K562 (cell line): Measurements from ENCODE around the gene HDHD3. TPM values are rescaled to one million over a fixed set of nuclear protein-coding genes. Genes with fewer than 3 reads are reported as not detected.
A peak's percentile ranks its signal among the peaks of the same experiment; 100 is the strongest.

Source experiments
- BMI1 ChIP-seq: fragments of 150-350 bp; IDR thresholded peaks from 2 replicates; pipeline ENCODE4 v1.6.1; 2014; ENCODE audit warnings: low read length
- MBD1 ChIP-seq: fragments of 250-450 bp; sonication (Bioruptor Pico); IDR thresholded peaks from 2 replicates; pipeline ENCODE4 v1.8.0; 2022; ENCODE audit warnings: inconsistent platforms
- SLC30A9 ChIP-seq: fragments of 250-450 bp; sonication (Bioruptor Pico); IDR thresholded peaks from 2 replicates; pipeline ENCODE4 v1.8.0; 2022; ENCODE audit warnings: mild to moderate bottlenecking, moderate library complexity
- SMAD2 ChIP-seq: fragments of 150-350 bp; IDR thresholded peaks from 2 replicates; pipeline ENCODE4 v1.6.1; 2014; ENCODE audit warnings: low read depth, mild to moderate bottlenecking, low read length
- STAT5A ChIP-seq: IDR thresholded peaks from 2 replicates; pipeline ENCODE4 v1.6.1; 2012; ENCODE audit warnings: low read length, inconsistent platforms, borderline replicate concordance
- ZBTB49 ChIP-seq: sonication (generic); formaldehyde crosslinking; IDR thresholded peaks from 2 replicates; pipeline ENCODE4 v1.8.0; 2022; ENCODE audit warnings: missing genetic modification reagents, mild to moderate bottlenecking, borderline replicate concordance
- ZNF224 ChIP-seq: sonication (generic); formaldehyde crosslinking; IDR thresholded peaks from 2 replicates; pipeline ENCODE4 v1.8.0; 2022; ENCODE audit warnings: mild to moderate bottlenecking, missing genetic modification reagents
- ZNF263 ChIP-seq: sonication (generic); formaldehyde crosslinking; IDR thresholded peaks from 2 replicates; pipeline ENCODE4 v1.8.0; 2022; ENCODE audit warnings: mild to moderate bottlenecking, missing genetic modification reagents, borderline replicate concordance
- ZNF780A ChIP-seq: fragments of 250-450 bp; sonication (Bioruptor Pico); IDR thresholded peaks from 2 replicates; pipeline ENCODE4 v1.5.0; 2021; ENCODE audit warnings: mild to moderate bottlenecking
- polyA plus RNA-seq, 8 experiments: library from polyadenylated mRNA; depleted of rRNA in 4 of 8; stranded (reverse) in 5 of 8; unstranded in 3 of 8; fragments of >200 nt; fragmentation: Nextera tagmentation in 2 of 8; fragmentation: Illumina TruSeq in 1 of 8; extraction: Ambion mirVana in 2 of 8; extraction: Trizol in 1 of 8; gene quantifications; 2 replicates each; pipeline versions ENCODE4 v1.2.1 to v1.2.3, GENCODE V29; 2011 to 2014; ENCODE audit warnings: inconsistent platforms in 1 of 8, missing spikeins in 1 of 8
- total RNA-seq, 7 experiments: library from RNA; depleted of rRNA in 6 of 7; stranded (reverse); fragments of >200 nt in 6 of 7; fragmentation: Illumina TruSeq in 2 of 7; extraction: Trizol in 2 of 7; gene quantifications; 2 replicates each; pipeline versions ENCODE4 v1.2.1 to v1.2.3, GENCODE V29; 2011 to 2021; ENCODE audit warnings: low replicate concordance in 1 of 7

Gene HDHD3
- total and polyA plus RNA-seq, 9 of the 15 experiments (the other 6 are each of a cell fraction or from before 2014, with no cell fraction given) = 1.1 to 19.1 (median 10.9) TPM

GRCh38 chr9:113401027-113401792, 24.4 kb upstream of the HDHD3 start, which contains the start of gene ALAD (continued):
- TF ChIP-seq ZBTB49 (CRISPR knock-in tag) (no peak; the same call in 1 of the 2 replicates), SLC30A9 (no peak), ZNF780A (CRISPR knock-in tag) (no peak), STAT5A (no peak), ZNF263 (peak; percentile 86), BMI1 (no peak), MBD1 (CRISPR knock-in tag) (no peak), ZNF224 (CRISPR knock-in tag) (no peak), SMAD2 (no peak)
- TF ChIP-seq, all 486 proteins: peak for 140
